Activated CD4-positive, alpha-beta T cell treated with anti-CD3 and anti-CD28 coated beads, Interleukin-2, amount 50 U/mL, for 24 hours (primary cell): ENCODE measurements around the gene CCL3.
"Not testable (repeated sequence)": the region's sequence is repeated elsewhere in the genome, so short reads cannot be mapped to it uniquely, and the experiment has no call there.

ENCODE experiments used
- DNase-seq, 2 donors: peaks; one replicate each; pipeline ENCODE4 v3.0.0-alpha.2; 2020; ENCODE audit warnings: low read depth in 1 of 2, low spot score in 1 of 2

Gene CCL3

GRCh38 chr17:36089888-36090836, at the start of gene CCL3:
Gene CCL3 (minus strand): TSS chr17:36090143. CDS start chr17:36090058, 85 bp downstream.
- DNase-seq: no peak

- DNase-seq: no peak
Observed at GRCh38 chr17:36136439-36136838, 46.5 kb upstream of the CCL3 start.

GRCh38 chr17:36136036-36136435, 46.1 kb upstream of the CCL3 start:
- no peak for DNase-seq

GRCh38 chr17:36135465-36135864, 45.5 kb upstream of the CCL3 start:
- DNase-seq: no peak

GRCh38 chr17:36133602-36134236, 43.8 kb upstream of the CCL3 start:
- DNase-seq: no peak

- DNase-seq: no peak
Observed at GRCh38 chr17:36132421-36132831, 42.5 kb upstream of the CCL3 start.

- no peak for DNase-seq
Observed at GRCh38 chr17:36131931-36132330, 42.0 kb upstream of the CCL3 start.

- no peak for DNase-seq
Observed at GRCh38 chr17:36131421-36131820, 41.5 kb upstream of the CCL3 start.

- no peak for DNase-seq
Observed at GRCh38 chr17:36130346-36130745, 40.4 kb upstream of the CCL3 start.

GRCh38 chr17:36129616-36130015, 39.7 kb upstream of the CCL3 start:
- DNase-seq: no peak

GRCh38 chr17:36128411-36128978, 38.6 kb upstream of the CCL3 start:
- DNase-seq: no peak

- no peak for DNase-seq
Observed at GRCh38 chr17:36127911-36128310, 38.0 kb upstream of the CCL3 start.

GRCh38 chr17:36127199-36127893, 37.4 kb upstream of the CCL3 start:
- no peak for DNase-seq

- no peak for DNase-seq
Observed at GRCh38 chr17:36124879-36125824, 35.2 kb upstream of the CCL3 start.

- no peak for DNase-seq
Observed at GRCh38 chr17:36123431-36123830, 33.5 kb upstream of the CCL3 start.

GRCh38 chr17:36121099-36121498, 31.2 kb upstream of the CCL3 start:
- DNase-seq: not testable (repeated sequence)

- DNase-seq: no peak
Observed at GRCh38 chr17:36120221-36120620, 30.3 kb upstream of the CCL3 start.

GRCh38 chr17:36118477-36119353, 28.8 kb upstream of the CCL3 start:
- no peak for DNase-seq
